ENCODE data around the gene ITGB5.

The ITGB5 gene

DNA sequence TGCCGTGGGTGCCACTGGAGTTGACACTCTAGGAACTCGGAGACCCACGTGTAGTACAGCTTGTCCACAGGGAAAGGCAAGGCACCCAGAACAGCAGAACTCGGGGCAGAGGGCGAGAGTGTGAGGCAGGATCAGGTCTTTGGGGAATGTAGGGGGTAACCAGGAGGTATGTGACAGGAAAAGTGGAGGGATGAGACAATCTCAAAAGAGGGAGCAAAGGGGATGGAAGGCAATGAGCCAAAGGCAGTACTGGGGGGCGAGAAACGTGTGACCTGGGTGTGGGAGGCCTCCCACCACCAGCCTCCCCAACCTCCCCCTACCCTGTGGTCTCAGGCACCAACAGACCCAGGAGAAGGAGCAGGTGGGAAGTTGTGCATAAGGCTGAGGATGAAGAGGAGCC, 108.0 kb downstream of the ITGB5 start:
- TF ChIP-seq, protein P1, sequence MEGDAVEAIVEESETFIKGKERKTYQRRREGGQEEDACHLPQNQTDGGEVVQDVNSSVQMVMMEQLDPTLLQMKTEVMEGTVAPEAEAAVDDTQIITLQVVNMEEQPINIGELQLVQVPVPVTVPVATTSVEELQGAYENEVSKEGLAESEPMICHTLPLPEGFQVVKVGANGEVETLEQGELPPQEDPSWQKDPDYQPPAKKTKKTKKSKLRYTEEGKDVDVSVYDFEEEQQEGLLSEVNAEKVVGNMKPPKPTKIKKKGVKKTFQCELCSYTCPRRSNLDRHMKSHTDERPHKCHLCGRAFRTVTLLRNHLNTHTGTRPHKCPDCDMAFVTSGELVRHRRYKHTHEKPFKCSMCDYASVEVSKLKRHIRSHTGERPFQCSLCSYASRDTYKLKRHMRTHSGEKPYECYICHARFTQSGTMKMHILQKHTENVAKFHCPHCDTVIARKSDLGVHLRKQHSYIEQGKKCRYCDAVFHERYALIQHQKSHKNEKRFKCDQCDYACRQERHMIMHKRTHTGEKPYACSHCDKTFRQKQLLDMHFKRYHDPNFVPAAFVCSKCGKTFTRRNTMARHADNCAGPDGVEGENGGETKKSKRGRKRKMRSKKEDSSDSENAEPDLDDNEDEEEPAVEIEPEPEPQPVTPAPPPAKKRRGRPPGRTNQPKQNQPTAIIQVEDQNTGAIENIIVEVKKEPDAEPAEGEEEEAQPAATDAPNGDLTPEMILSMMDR (IDR thresholded peaks at IDR 0.05) = no peak

DNA sequence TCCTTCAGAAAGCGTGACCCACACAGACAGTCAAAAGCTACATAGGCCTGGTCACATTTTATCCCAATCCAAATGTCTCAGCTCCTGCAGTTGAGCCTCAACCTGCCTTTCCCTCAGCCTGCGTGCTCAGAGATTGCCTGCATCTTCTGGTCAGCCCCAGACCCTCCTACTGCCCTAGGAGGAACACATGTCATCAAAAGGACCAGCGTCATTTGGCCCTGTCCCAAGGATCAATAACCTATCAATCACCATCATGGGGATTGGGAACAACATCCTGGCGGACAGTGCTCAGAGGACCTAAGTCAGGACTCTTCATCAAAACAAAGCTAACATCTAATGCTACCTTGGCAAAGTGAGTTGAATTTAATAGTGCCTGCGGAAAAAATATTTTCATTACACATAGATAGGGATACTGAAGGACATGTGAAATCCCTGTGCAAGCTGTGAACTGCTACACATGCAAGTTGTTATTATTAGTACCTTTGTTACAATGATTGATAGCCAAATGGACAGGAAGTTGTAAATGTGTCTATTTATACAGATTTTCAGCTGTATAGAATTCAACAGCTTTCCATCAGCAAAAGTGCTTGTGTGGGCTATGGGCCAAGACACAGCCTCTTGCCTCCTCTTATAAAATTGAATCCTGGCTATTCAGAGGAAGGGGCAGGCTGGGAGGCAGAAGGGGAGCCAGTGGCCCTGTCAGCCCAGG, 109.2 kb downstream of the ITGB5 start:
- TF ChIP-seq, protein P1 (IDR thresholded peaks at IDR 0.05) = no peak

DNA sequence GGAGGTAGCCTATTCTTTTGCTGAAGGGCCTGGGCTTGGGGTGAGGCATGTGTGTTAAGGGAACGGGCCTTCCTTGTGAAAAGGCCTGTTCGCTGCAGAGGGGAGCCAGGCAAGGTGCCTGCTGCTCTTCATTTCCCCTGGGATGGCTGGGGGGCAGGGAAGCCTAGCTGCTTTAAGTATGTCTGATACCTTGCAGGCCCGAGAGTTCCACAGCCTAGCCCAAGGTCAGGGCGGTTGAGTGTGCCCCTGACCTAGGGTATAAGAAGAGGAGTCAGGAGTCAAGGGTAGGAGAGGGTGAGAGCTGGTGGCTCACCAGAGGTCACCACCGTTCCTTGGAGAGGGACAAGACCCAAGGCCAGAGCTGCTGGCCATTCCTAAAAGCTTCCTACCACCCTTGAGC, 110.3 kb downstream of the ITGB5 start:
- TF ChIP-seq, protein P1 (IDR thresholded peaks at IDR 0.05) = no peak

DNA sequence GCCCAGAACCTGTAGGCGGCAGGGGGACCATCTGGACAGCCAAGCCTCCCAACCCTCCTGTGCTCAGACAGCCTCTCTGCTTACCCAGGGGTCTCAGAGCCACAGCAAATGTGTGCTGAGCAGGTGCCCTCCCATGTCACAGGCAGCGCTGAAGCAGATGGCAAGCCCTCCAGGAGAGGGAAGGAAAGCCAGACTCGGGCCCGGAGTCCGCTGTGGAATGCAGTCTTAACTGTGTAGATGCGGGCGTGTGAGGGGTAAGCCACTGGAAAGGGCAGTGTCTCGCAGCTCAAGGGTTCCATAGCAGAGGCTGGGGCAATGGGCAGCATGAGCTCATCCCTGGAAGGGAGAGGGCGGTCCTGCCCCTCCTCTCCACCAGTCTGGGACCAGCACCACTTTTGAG, 111.3 kb downstream of the ITGB5 start:
- TF ChIP-seq, protein P1 (IDR thresholded peaks at IDR 0.05) = no peak

DNA sequence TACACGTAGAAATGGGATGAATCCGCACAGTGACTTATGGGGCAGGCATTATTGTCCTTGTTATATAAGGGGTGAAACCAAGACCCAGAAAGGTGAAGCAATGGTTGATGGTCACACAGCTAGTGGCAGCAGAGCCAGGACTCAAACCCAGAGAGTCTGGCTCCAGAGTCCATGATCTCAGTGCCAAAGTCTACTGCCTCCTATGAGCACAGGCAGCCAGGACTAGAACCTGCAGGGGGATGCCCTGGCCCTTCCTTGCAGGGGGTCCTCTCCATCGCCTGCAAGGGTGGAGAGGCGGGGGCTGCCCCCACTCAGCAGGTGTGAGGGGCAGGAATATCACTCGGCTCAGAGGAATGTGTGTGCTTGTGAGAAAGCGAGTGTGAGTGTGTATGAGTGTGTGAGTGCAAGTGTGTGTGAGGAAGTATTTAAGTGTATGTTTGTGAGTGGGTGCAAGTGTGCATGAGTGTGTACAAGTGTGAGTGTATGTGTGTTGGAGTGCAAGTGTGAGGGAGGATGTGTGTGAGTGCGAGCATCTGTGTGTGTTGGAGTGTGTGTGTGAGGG, 112.2 kb downstream of the ITGB5 start:
- TF ChIP-seq, protein P1 (IDR thresholded peaks at IDR 0.05) = no peak

DNA sequence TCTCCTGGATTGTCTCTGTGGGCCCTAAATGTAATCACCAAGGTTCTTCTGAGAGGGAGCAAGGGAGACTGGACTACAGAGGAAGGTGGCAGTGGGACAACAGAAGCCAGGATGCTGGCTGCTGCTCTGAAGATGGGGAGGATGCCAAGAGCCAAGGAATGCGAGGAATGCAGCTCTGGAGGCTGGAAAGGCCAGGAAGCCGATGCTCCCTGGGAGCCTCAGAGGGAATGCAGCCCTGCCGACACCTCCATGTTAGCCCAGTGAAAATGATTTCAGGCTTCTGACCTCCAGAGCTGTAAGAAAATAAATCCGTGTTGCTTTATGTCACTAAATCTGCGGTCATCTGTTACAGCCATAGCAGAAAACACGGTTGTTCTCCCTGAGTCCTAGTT, 112.8 kb downstream of the ITGB5 start:
- TF ChIP-seq, protein P1 (IDR thresholded peaks at IDR 0.05) = no peak

DNA sequence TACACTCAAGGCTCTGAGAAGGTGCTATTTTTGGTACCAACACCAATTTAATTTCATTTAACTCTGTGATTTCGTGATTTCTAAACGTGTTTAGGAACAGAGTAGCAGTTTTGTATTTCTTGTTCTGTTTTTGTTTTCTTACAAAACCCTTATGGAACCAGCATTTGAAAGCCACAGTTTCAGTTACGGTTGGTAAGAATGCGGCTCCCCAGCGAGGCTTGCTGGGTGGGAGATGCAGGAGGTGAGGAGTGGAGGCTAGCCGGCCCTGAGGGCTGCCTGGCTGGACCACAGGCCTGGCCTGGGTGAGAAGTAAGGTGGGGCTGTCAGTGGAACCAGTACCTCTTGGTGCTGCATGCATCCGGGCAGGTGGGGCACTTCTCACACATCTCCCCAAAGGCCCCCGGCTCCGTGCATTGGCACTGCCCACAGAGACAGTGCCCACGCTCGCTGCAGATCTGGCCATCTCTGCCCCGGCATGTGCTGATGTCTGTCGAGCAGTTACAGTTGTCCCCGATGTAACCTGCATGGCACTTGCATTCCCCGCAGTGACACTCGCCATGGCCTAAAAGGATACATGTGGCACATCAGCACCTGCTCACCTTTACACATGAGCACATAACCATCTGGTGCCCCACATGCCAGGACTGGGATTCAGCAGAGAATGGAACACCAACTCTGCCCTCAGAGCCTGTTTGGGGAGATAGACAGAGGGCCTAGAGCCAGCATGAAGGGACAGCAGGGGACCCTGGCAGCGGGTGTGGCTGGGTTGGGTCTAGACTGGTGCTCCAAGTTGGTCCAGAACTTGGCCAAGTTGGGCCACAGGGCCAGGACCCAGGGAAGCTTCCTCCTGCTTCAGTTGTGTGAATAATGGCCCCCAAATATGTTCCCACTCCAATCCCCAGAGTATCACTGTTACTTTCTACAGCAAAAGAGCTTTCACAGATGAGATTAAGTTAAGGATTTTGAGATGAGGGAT, 113.5 kb downstream of the ITGB5 start:
- TF ChIP-seq, protein P1 (IDR thresholded peaks at IDR 0.05) = no peak

All from LNCAP (cell line).